Measurements from ENCODE around the gene RRAGC. TPM values are rescaled to one million over a fixed set of nuclear protein-coding genes. Genes with fewer than 3 reads are reported as not detected.
A peak's percentile ranks its signal among the peaks of the same experiment; 100 is the strongest.

The RRAGC gene
- total and polyA plus RNA-seq, 2 experiments from 2014 or later = 3.7 to 13.7 TPM

DNA sequence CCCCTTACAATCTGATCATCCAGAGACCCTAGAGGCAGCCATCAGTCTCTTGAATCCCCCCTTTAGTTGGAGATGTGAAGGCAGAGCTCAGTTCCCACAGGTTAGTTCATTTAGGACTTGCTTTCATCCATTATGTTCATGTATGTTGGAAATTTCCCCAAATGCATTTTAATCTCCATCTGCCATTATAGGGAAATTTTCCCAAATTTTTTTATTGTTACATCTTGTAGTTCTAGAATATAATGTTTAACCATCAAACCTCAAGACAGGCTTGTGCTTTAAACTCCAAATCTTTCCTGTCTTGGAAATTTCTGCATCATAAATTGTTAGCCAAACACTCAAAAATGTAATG, 68.4 kb downstream of the RRAGC start:
- TF ChIP-seq, protein P1, sequence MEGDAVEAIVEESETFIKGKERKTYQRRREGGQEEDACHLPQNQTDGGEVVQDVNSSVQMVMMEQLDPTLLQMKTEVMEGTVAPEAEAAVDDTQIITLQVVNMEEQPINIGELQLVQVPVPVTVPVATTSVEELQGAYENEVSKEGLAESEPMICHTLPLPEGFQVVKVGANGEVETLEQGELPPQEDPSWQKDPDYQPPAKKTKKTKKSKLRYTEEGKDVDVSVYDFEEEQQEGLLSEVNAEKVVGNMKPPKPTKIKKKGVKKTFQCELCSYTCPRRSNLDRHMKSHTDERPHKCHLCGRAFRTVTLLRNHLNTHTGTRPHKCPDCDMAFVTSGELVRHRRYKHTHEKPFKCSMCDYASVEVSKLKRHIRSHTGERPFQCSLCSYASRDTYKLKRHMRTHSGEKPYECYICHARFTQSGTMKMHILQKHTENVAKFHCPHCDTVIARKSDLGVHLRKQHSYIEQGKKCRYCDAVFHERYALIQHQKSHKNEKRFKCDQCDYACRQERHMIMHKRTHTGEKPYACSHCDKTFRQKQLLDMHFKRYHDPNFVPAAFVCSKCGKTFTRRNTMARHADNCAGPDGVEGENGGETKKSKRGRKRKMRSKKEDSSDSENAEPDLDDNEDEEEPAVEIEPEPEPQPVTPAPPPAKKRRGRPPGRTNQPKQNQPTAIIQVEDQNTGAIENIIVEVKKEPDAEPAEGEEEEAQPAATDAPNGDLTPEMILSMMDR (IDR thresholded peaks at IDR 0.05; ENCODE audit: low read depth, low read length) = no peak
- no peaks in the 10 kb centered on the region for H3K27me3 ChIP-seq
- DNase-seq (ENCODE audit: low read depth in 1 of 2, low spot score in 1 of 2) = no peak
- no peaks in the 10 kb centered on the region for H3K36me3 ChIP-seq
- H3K9me3 ChIP-seq (ENCODE audit: low read depth) = no peaks in the 10 kb centered on the region
- H3K4me3 ChIP-seq = no peak overlapping the region
- no peak overlapping the region for H3K27ac ChIP-seq
- no peaks in the 10 kb centered on the region for H3K4me1 ChIP-seq (ENCODE audit: low read depth)

DNA sequence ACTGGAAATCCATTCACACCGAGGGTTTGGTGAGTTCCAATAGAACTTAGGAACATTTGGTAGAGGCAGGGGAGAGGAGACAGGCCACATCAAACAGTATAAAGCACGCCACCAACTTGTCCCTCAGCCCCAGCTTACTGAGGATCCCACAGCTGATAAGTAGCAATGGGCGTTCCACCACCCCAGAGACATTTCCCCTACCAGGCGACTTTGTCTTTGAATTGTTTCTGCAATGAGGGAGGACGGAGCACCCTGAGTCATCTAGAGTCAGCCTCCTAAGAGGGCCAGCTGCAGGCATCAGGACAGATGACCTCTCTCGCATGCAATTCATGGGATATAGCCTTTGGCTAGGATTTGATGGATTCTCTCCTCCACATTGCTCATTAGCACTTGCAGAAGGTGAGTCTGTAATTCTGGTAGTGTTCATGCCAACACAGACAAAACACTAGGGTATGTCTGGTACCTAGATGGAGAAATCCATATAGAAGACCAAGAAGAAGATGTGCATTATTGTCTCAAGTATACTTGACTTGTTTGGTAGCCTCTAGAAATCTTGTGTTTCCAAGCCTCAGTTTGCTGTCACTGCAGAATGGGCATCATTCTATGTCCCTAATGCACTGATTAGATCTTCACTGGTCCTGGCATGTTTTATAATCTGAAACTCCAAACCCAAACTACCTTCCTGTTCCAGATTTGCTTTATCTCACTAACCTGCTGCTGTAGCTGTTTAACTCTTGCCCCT, 69.0 kb downstream of the RRAGC start:
- Histone ChIP-seq H3K9me3 (ENCODE audit: low read depth) (no peaks in the 10 kb centered on the region), H3K4me1 (ENCODE audit: low read depth) (no peaks in the 10 kb centered on the region), H3K4me3 (no peak overlapping the region), H3K27me3 (no peaks in the 10 kb centered on the region), H3K27ac (no peak overlapping the region), H3K36me3 (no peaks in the 10 kb centered on the region)
- DNase-seq (ENCODE audit: low read depth in 1 of 2, low spot score in 1 of 2) = no peak
- TF ChIP-seq, protein P1 (IDR thresholded peaks at IDR 0.05; ENCODE audit: low read depth, low read length) = no peak

DNA sequence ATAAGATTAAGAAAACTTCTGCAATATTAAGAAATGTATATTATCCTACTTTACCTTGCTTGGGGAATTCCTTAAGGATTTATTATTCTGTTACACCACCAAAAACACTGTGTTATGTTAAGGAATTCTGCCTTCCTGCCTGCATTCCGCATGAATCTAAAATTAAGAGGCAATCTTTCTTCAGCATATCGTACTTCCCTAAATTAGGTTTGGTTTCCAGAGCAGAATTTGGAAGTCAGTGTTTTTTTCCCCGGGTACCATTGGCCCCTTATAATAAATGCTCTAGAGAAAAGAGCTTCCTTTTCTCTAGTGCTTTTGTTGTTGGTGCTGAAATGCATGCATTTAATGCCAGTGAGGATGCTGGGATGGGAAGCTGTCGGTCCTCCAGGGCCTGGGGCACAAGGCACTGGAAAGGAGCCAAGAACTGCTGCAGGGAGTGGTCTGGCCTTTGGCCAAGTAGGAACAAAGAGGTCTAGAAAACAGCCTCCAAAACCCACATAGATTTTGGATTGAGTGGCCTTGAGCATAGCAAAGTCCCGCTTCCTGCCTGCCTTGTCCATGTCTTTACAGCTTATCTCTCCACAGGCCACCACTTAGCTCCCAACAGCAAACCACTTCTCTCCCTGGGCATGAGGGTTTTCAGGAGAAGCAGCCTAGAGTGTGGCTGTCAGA, 69.9 kb downstream of the RRAGC start:
- H3K27me3 ChIP-seq = no peaks in the 10 kb centered on the region
- TF ChIP-seq, protein P1 (IDR thresholded peaks at IDR 0.05; ENCODE audit: low read depth, low read length) = no peak

DNA sequence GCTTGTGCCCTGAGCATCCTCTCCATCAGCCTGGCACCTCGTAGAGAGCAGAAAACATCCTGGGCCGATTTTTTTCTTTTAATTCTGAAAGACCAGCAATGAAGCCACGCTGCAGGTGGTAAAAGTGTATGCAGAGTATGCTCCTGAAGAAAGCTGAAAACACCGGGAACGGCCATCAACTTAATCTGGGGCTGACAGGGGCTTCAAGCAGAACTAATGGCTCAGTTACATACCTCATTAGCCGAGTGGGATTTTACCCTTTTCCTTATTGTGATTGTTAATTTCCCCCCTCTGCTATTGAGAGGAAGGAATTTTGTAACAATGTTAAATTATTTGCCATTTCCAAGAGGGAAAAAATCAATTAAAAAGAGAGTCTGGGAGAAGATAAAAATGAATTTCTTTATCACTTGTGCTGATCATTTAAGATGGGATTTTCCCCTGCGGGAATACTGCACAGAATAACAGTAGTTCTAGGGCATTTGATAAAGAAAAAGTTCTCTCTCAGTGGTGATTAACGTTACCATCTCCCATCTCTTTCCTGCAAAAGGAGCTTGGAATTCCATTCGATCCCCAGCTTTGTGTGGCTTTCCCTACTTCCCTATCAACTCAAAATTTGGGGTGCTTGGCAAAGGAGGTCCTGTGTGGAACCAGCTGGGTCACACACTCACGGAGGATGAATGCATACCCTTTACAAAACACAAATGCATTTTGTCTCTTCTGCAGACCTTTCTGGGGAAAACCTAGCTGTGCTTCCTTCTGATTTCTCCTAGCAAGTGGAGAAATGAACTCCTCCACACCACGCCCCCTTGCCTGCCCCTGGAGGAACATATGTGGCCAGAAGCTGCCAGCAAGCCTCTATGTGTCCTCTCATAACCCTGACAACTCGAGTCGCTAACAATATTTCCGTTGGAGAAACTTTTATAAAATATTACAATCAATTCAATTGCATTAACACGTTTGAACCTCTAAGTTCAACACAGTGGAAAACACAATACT, 70.9 kb downstream of the RRAGC start:
- TF ChIP-seq, protein P1 (IDR thresholded peaks at IDR 0.05; ENCODE audit: low read depth, low read length) = no peak
- no peaks in the 10 kb centered on the region for H3K27me3 ChIP-seq
- H3K27ac ChIP-seq = no peak overlapping the region
- H3K36me3 ChIP-seq = no peaks in the 10 kb centered on the region
- no peak for DNase-seq (ENCODE audit: low read depth in 1 of 2, low spot score in 1 of 2)
- no peaks in the 10 kb centered on the region for H3K4me1 ChIP-seq (ENCODE audit: low read depth)
- H3K9me3 ChIP-seq (ENCODE audit: low read depth) = no peaks in the 10 kb centered on the region
- no peak overlapping the region for H3K4me3 ChIP-seq

More for the DNA sequence above, 69.9 kb downstream of the RRAGC start:
- Histone ChIP-seq H3K9me3 (ENCODE audit: low read depth) (no peaks in the 10 kb centered on the region), H3K4me1 (ENCODE audit: low read depth) (no peaks in the 10 kb centered on the region), H3K36me3 (no peaks in the 10 kb centered on the region), H3K27ac (no peak overlapping the region), H3K4me3 (no peak overlapping the region)
- peak; percentile 14 to 28 for DNase-seq (ENCODE audit: low read depth in 1 of 2, low spot score in 1 of 2)

Other genes starting within 250 kb of the RRAGC start
- 8.8 and 22.9 TPM in 2 replicates for gene MYCBP, start 13.6 kb upstream of the RRAGC start, total RNA-seq
- gene MYCBP, start 13.6 kb upstream of the RRAGC start, polyA plus RNA-seq = 51.8 and 66.9 TPM in 2 replicates
- not detected in 2 replicates for gene GJA9, start 21.8 kb upstream of the RRAGC start, total RNA-seq
- gene GJA9, start 21.8 kb upstream of the RRAGC start, polyA plus RNA-seq = not detected in 2 replicates
- gene RHBDL2, start 82.1 kb upstream of the RRAGC start, total RNA-seq = not detected in 2 replicates
- 0.21 TPM in 1 of 2 replicates, not detected in the other for gene RHBDL2, start 82.1 kb upstream of the RRAGC start, polyA plus RNA-seq
- gene AKIRIN1, start 131.5 kb upstream of the RRAGC start, total RNA-seq = 93.6 and 125 TPM in 2 replicates
- 124 and 138 TPM in 2 replicates for gene AKIRIN1, start 131.5 kb upstream of the RRAGC start, polyA plus RNA-seq
- 978 and 1,045 TPM in 2 replicates for gene NDUFS5, start 166.6 kb upstream of the RRAGC start, total RNA-seq
- gene NDUFS5, start 166.6 kb upstream of the RRAGC start, polyA plus RNA-seq = 921 and 1,004 TPM in 2 replicates